Lower lobe of right lung (tissue), 2 donors: ENCODE data around the gene EFCAB11. TPM values are rescaled to one million over a fixed set of nuclear protein-coding genes. Genes with fewer than 3 reads are reported as not detected.

Experiments
- ATAC-seq, 2 donors: fragments of 200-7000 bp; cut with Tn5 transposase; one replicate each; pipeline ENCODE4 v1.9.1; 2020 to 2022; ENCODE audit warnings: mild to moderate bottlenecking in 2 of 2, moderate library complexity in 2 of 2
- DNase-seq: peaks from one replicate; pipeline ENCODE4 v3.0.0-alpha.2; 2020
- H3K27ac ChIP-seq: fragments of 200-600 bp; one replicate; pipeline ENCODE4 v1.8.0; 2022
- H3K27me3 ChIP-seq: fragments of 200-600 bp; one replicate; pipeline ENCODE4 v1.8.0; 2022; ENCODE audit warnings: low read depth
- H3K36me3 ChIP-seq: fragments of 200-600 bp; one replicate; pipeline ENCODE4 v1.8.0; 2022; ENCODE audit warnings: mild to moderate bottlenecking
- H3K4me1 ChIP-seq: fragments of 200-600 bp; one replicate; pipeline ENCODE4 v1.8.0; 2022
- H3K4me3 ChIP-seq: fragments of 200-600 bp; one replicate; pipeline ENCODE4 v1.8.0; 2022; ENCODE audit warnings: mild to moderate bottlenecking
- H3K9me3 ChIP-seq: fragments of 200-600 bp; one replicate; pipeline ENCODE4 v1.8.0; 2022
- CTCF ChIP-seq: fragments of 200-600 bp; IDR thresholded peaks from one replicate; pipeline ENCODE4 v1.8.0; 2022; ENCODE audit warnings: antibody characterized with exemption, mild to moderate bottlenecking
- intact Hi-C: fragments of 100-400 bp; cut with DNase I; formaldehyde crosslinking; loops from one replicate; pipeline ENCODE4 v1.11.0; 2022
- total RNA-seq: library from RNA; stranded (reverse); fragmentation: NEBNext Ultra II Directional; extraction: Animal tissue kit (Norgen Biotek cat#: 25700); gene quantifications from one replicate; pipeline ENCODE4 v1.2.1, GENCODE V29; 2021
- donor health status: DM: no; HTN: yes; CAD: no; lungs with severe emphysema.

Gene EFCAB11
- total RNA-seq, 1 donor from 2014 or later, result 5.8 TPM

GRCh38 chr14:89927186-89927865, 27.2 kb downstream of the EFCAB11 start:
- Histone ChIP-seq H3K9me3 (no peaks in the 10 kb centered on the region), H3K4me3 (no peak overlapping the region), H3K27ac (no peak overlapping the region), H3K4me1 (no peaks in the 10 kb centered on the region), H3K27me3 (no peaks in the 10 kb centered on the region), H3K36me3 (no peaks in the 10 kb centered on the region)
- no peak for TF ChIP-seq CTCF
- ATAC-seq (no peak), DNase-seq (no peak)
- intact Hi-C loops, result no loop called here

GRCh38 chr14:89926694-89927093, 27.8 kb downstream of the EFCAB11 start:
- no peak overlapping the region for H3K27ac ChIP-seq
- intact Hi-C loops, result no loop called here
- ATAC-seq (no peak), DNase-seq (no peak)
- no peaks in the 10 kb centered on the region for H3K27me3 ChIP-seq
- no peak overlapping the region for H3K4me3 ChIP-seq
- no peaks in the 10 kb centered on the region for H3K9me3 ChIP-seq
- H3K36me3 ChIP-seq, result no peaks in the 10 kb centered on the region
- H3K4me1 ChIP-seq, result no peaks in the 10 kb centered on the region
- no peak for TF ChIP-seq CTCF

GRCh38 chr14:89924268-89924667, 30.3 kb downstream of the EFCAB11 start:
- Histone ChIP-seq H3K27ac (no peak overlapping the region), H3K9me3 (no peaks in the 10 kb centered on the region), H3K4me1 (no peaks in the 10 kb centered on the region), H3K27me3 (no peaks in the 10 kb centered on the region), H3K4me3 (no peak overlapping the region), H3K36me3 (no peaks in the 10 kb centered on the region)
- no peak for ATAC-seq
- DNase-seq, result no peak
- intact Hi-C loops, result no loop called here
- no peak for TF ChIP-seq CTCF

- Histone ChIP-seq H3K27ac (no peak overlapping the region), H3K36me3 (no peaks in the 10 kb centered on the region), H3K9me3 (no peaks in the 10 kb centered on the region), H3K4me1 (no peaks in the 10 kb centered on the region), H3K27me3 (no peaks in the 10 kb centered on the region), H3K4me3 (no peak overlapping the region)
- ATAC-seq (no peak), DNase-seq (no peak)
- no peak for TF ChIP-seq CTCF
- intact Hi-C loops, result no loop called here
These were observed 32.3 kb downstream of the EFCAB11 start for GRCh38 chr14:89922031-89922907.

- ATAC-seq, result no peak
These were observed 33.2 kb downstream of the EFCAB11 start for GRCh38 chr14:89921346-89921745.

More at GRCh38 chr14:89921346-89921745, 33.2 kb downstream of the EFCAB11 start:
- no peak overlapping the region for H3K27ac ChIP-seq
- intact Hi-C loops, result no loop called here
- no peaks in the 10 kb centered on the region for H3K27me3 ChIP-seq
- H3K36me3 ChIP-seq, result no peaks in the 10 kb centered on the region
- H3K4me3 ChIP-seq, result no peak overlapping the region
- no peak for DNase-seq
- no peak for TF ChIP-seq CTCF
- no peaks in the 10 kb centered on the region for H3K9me3 ChIP-seq
- no peaks in the 10 kb centered on the region for H3K4me1 ChIP-seq
